Colonic mucosa (tissue), 4 donors: ENCODE data around the gene ACTR8. TPM values are rescaled to one million over a fixed set of nuclear protein-coding genes. Genes with fewer than 3 reads are reported as not detected.

Experiments used
- DNase-seq: peaks from one replicate; pipeline ENCODE4 v3.0.0-alpha.2; 2020
- H3K27ac ChIP-seq: fragments of 200-600 bp; one replicate; pipeline ENCODE4 v1.8.0; 2021
- H3K27me3 ChIP-seq: fragments of 200-600 bp; one replicate; pipeline ENCODE4 v1.8.0; 2021
- H3K36me3 ChIP-seq: fragments of 200-600 bp; one replicate; pipeline ENCODE4 v1.8.0; 2021
- H3K4me1 ChIP-seq: fragments of 200-600 bp; one replicate; pipeline ENCODE4 v1.8.0; 2021; ENCODE audit warnings: mild to moderate bottlenecking
- H3K4me3 ChIP-seq: fragments of 200-600 bp; one replicate; pipeline ENCODE4 v1.8.0; 2021
- H3K9ac ChIP-seq, 2 donors: one replicate each; pipeline ENCODE4 v1.7.0; 2013; ENCODE audit warnings: control low read depth in 2 of 2, low read depth in 2 of 2, low read length in 2 of 2
- H3K9me3 ChIP-seq: fragments of 200-600 bp; one replicate; pipeline ENCODE4 v1.8.0; 2021
- intact Hi-C: fragments of 100-400 bp; cut with DNase I; formaldehyde crosslinking; loops from one replicate; pipeline ENCODE4 v1.14.1; 2022
- total RNA-seq, 2 donors: library from RNA; stranded (reverse); fragmentation: NEBNext Ultra II Directional in 1 of 2; extraction: Animal tissue kit (Norgen Biotek cat#: 25700) in 1 of 2; gene quantifications; one replicate each; pipeline ENCODE4 v1.2.1, GENCODE V29; 2021
- TF ChIP-seq, protein P1 (sequence below): fragments of 200-600 bp; IDR thresholded peaks from one replicate; pipeline ENCODE4 v1.8.0; 2022; ENCODE audit warnings: antibody characterized with exemption, mild to moderate bottlenecking
- donor health status: healthy.
- donor health status: DM: no; HTN: no; CAD: no.
- donor health status: DM: no; HTN: no; CAD: no.

The ACTR8 gene
- total RNA-seq, 2 donors from 2014 or later, result 31.4 to 35.0 TPM

DNA sequence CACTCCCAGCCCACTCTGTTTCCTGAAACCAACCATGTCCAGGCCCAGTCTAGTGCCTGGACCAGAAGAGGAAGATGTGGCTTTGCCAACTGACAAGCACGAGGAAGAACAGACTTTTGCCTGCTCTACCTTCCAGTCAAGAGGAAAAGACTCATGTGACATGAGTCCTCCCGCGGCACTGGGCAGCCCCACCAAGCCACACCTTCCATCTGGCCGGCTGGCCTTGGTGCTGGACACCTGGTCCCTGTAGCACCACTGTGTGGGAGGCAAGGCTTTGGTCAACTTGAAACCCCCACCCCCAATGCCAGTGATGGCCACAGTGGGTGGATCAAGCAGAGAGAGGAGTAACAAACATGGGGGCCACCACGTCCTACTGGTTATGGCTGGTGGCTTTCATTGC, 48.3 kb downstream of the ACTR8 start:
- intact Hi-C loops, result no loop called here
- TF ChIP-seq, protein P1, sequence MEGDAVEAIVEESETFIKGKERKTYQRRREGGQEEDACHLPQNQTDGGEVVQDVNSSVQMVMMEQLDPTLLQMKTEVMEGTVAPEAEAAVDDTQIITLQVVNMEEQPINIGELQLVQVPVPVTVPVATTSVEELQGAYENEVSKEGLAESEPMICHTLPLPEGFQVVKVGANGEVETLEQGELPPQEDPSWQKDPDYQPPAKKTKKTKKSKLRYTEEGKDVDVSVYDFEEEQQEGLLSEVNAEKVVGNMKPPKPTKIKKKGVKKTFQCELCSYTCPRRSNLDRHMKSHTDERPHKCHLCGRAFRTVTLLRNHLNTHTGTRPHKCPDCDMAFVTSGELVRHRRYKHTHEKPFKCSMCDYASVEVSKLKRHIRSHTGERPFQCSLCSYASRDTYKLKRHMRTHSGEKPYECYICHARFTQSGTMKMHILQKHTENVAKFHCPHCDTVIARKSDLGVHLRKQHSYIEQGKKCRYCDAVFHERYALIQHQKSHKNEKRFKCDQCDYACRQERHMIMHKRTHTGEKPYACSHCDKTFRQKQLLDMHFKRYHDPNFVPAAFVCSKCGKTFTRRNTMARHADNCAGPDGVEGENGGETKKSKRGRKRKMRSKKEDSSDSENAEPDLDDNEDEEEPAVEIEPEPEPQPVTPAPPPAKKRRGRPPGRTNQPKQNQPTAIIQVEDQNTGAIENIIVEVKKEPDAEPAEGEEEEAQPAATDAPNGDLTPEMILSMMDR, result no peak
- Histone ChIP-seq H3K4me1 (no peaks in the 10 kb centered on the region), H3K27ac (no peak overlapping the region), H3K36me3 (no peaks in the 10 kb centered on the region), H3K4me3 (no peak overlapping the region), H3K27me3 (no peaks in the 10 kb centered on the region), H3K9ac (no peak overlapping the region), H3K9me3 (no peaks in the 10 kb centered on the region)
- DNase-seq, result no peak

DNA sequence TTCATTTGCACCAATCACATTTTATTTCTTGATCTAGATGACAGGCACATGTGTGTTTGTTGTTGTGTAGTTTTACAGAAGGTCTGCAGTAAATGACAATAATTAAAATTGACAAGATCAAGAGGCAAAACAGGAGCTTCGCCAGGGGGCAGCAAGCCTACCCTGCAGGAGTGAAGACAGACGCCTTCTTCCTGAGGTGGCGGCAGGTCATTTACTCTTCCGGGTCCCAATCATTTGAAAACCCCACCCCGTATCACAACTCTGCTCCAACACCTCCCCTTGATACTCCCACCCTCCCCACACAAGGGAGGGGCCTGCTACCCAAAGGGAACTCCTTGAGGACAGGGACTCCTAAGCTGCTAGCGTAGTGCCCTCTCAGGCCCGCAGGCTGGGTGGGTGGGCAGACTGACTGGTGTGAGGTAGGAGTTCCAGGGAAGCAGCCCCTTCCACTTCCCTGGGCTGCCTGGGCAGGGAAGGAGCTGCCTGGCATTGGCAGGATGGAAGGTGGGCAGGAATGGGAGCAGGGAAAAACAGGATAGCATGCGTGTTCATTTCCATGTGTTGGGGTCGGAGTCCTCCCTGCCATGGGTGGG, 48.8 kb downstream of the ACTR8 start:
- Histone ChIP-seq H3K9ac (no peak overlapping the region), H3K27ac (no peak overlapping the region), H3K9me3 (no peaks in the 10 kb centered on the region), H3K4me3 (no peak overlapping the region), H3K27me3 (no peaks in the 10 kb centered on the region), H3K4me1 (no peaks in the 10 kb centered on the region), H3K36me3 (no peaks in the 10 kb centered on the region)
- TF ChIP-seq, protein P1, result no peak
- intact Hi-C loops, result no loop called here
- DNase-seq, result no peak

DNA sequence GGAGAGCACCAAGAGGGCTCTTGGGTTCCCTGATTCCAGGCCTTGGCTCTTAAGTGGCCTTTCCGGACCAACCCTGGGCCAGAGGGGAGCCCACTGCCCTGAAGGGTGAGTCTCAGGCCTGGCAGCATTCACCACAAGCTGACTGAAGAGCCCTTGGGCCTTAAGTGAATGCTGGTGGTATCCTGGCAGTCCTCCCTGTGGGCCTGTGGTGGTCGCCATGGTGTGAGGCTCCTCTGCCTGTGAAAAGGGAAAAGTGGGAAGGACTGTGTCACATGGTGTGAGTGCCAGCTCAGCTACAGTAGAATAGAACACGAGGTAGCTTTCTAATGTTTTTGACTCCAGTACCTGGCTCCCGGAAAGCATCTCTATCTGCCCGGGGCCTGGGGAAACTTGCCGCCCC, 51.0 kb downstream of the ACTR8 start:
- H3K27ac ChIP-seq, result no peak overlapping the region
- intact Hi-C loops, result no loop called here
- H3K36me3 ChIP-seq, result no peaks in the 10 kb centered on the region
- no peak overlapping the region for H3K9ac ChIP-seq
- H3K4me1 ChIP-seq, result no peaks in the 10 kb centered on the region
- TF ChIP-seq, protein P1, result no peak
- no peaks in the 10 kb centered on the region for H3K9me3 ChIP-seq
- no peaks in the 10 kb centered on the region for H3K27me3 ChIP-seq
- DNase-seq, result no peak
- no peak overlapping the region for H3K4me3 ChIP-seq

DNA sequence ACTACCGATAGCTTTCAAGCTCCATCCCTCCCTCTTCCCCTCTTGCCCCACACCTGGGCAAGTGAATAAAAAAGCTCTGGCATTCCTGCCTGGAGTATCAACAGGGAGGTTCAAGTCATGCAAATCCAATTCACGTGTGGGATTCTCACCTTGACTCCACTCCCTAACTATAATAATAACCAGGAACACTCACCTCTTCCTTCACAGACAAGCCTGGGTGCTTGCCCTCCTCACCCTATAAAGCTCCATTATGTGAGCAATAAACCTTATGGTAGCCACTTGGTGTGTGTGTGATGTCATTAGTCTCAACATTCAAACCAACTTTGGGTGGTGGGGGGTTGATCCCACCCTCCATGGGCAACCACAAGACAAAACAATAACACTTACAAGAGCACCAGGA, 52.3 kb downstream of the ACTR8 start:
- DNase-seq, result no peak
- no peaks in the 10 kb centered on the region for H3K9me3 ChIP-seq
- intact Hi-C loops, result no loop called here
- H3K27me3 ChIP-seq, result no peaks in the 10 kb centered on the region
- no peak overlapping the region for H3K9ac ChIP-seq
- TF ChIP-seq, protein P1, result no peak
- H3K27ac ChIP-seq, result no peak overlapping the region
- no peak overlapping the region for H3K4me3 ChIP-seq
- no peaks in the 10 kb centered on the region for H3K36me3 ChIP-seq
- H3K4me1 ChIP-seq, result no peaks in the 10 kb centered on the region

DNA sequence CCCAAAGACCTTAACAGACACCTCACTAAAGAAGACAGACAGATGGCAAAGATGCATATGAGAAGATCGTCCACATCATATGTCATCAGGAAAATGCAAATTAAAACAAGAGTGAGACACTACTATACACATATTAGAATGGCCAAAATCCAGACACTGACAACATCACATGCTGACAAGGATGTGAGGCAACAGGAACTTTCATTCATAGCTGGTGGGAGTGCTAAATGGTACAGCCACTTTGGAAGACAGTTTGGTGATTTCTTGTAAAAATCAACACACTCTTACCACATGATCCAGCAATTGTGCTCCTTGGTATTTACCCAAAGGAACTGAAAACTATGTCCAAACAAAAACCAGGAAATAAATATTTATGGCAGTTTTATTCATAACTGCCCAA, 53.4 kb downstream of the ACTR8 start:
- Histone ChIP-seq H3K9me3 (no peaks in the 10 kb centered on the region), H3K27ac (no peak overlapping the region), H3K36me3 (no peaks in the 10 kb centered on the region), H3K4me1 (no peaks in the 10 kb centered on the region), H3K9ac (no peak overlapping the region), H3K27me3 (no peaks in the 10 kb centered on the region), H3K4me3 (no peak overlapping the region)
- TF ChIP-seq, protein P1, result no peak
- no peak for DNase-seq
- intact Hi-C loops, result no loop called here

DNA sequence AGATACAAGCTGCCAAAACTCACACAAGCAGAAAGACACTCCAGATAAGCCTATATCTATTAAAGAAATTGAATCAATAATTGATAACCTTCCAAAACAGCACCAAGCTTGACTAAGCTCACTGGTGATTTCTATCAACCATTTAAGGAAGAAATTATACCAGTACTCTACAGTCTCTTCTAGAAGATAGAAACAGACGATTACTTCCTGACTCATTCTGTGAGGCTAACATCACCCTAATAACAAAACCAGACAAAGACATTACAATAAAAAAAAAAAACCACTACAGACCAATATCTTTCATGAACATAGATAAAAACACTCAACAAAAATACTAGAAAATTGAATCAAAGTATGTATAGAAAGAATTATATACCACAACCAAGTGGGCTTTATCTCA, 55.9 kb downstream of the ACTR8 start:
- DNase-seq, result no peak
- Histone ChIP-seq H3K9me3 (no peaks in the 10 kb centered on the region), H3K36me3 (no peaks in the 10 kb centered on the region), H3K4me1 (no peaks in the 10 kb centered on the region), H3K4me3 (no peak overlapping the region), H3K27me3 (no peaks in the 10 kb centered on the region), H3K9ac (no peak overlapping the region), H3K27ac (no peak overlapping the region)
- intact Hi-C loops, result no loop called here
- TF ChIP-seq, protein P1, result no peak
